Measurements from ENCODE around the gene SRL. TPM values are rescaled to one million over a fixed set of nuclear protein-coding genes. Genes with fewer than 3 reads are reported as not detected.

SRL gene
- total and polyA plus RNA-seq, 2 of the 4 experiments (the other 2 are of a cell fraction): under 0.01 to 0.14 TPM

GRCh38 chr16:4240624-4241023 is 1.3 kb downstream of the SRL start:
- Histone ChIP-seq H3K4ac (ENCODE audit: low read depth, low read length) (no peak overlapping the region), H3K79me1 (ENCODE audit: low read depth in 1 of 2, low read length in 2 of 2) (no peaks in the 10 kb centered on the region), H3K9ac (ENCODE audit: low read depth, low read length) (no peak overlapping the region), H2BK5ac (ENCODE audit: low read depth, low read length, poor library complexity, severe bottlenecking) (no peak overlapping the region), H4K8ac (ENCODE audit: low read depth in 2 of 2, low read length in 2 of 2) (no peak overlapping the region), H3K36me3 (ENCODE audit: control insufficient read depth, insufficient read depth, low read length) (no peaks in the 10 kb centered on the region), H3K9me1 (ENCODE audit: insufficient read depth, low read length) (no peaks in the 10 kb centered on the region), H2BK15ac (ENCODE audit: low read depth, low read length) (no peak overlapping the region), H3K4me2 (ENCODE audit: low read depth, low read length) (no peak overlapping the region), H3K56ac (ENCODE audit: extremely low read depth, insufficient read depth, low read length) (no peak overlapping the region), H3K18ac (ENCODE audit: low read depth, low read length) (no peak overlapping the region), H2AK9ac (replicated peaks; ENCODE audit: low read depth, low read length, poor library complexity) (no peak overlapping the region), H3K4me3 (ENCODE audit: insufficient read depth, low read depth, low read length) (no peak overlapping the region), H3K9me3 (ENCODE audit: control insufficient read depth, insufficient read depth, low read length) (no peaks in the 10 kb centered on the region), H3K27ac (ENCODE audit: insufficient read depth, low read length) (no peak overlapping the region), H2AFZ (replicated peaks; ENCODE audit: low read length, poor library complexity) (no peak overlapping the region), H2BK20ac (ENCODE audit: low read depth, low read length) (no peak overlapping the region), H3K14ac (replicated peaks; ENCODE audit: low read depth, low read length) (no peak overlapping the region), H4K5ac (ENCODE audit: low read depth, low read length) (no peak overlapping the region), H4K20me1 (ENCODE audit: insufficient read depth, low read length) (no peaks in the 10 kb centered on the region), H2BK120ac (ENCODE audit: low read depth, low read length) (no peak overlapping the region), H4K91ac (ENCODE audit: insufficient read depth, low read depth, low read length) (no peak overlapping the region), H2AK5ac (ENCODE audit: low read depth, low read length) (no peak overlapping the region), H3K4me1 (ENCODE audit: control insufficient read depth, insufficient read depth, low read length) (0 out of 2 replicates have a peak, but pooled peaks cover 2% of the 10 kb centered on the region), H3K23ac (ENCODE audit: low read depth, low read length) (no peak overlapping the region), H3K27me3 (ENCODE audit: control insufficient read depth, insufficient read depth, low read length) (no peaks in the 10 kb centered on the region; the same call in 1 of the 2 replicates)
- intact Hi-C loops (cut with micrococcal nuclease): no loop called here
- DNase-seq (no peak), ATAC-seq (ENCODE audit: low read depth) (no peak)
- no peak for TF ChIP-seq CEBPB (IDR thresholded peaks at IDR 0.05; ENCODE audit: low read depth, low read length)
- no peak for TF ChIP-seq RCOR1 (IDR thresholded peaks at IDR 0.05; ENCODE audit: insufficient replicate concordance, low read length)
- no peak for TF ChIP-seq MXI1 (IDR thresholded peaks at IDR 0.05; ENCODE audit: borderline replicate concordance, low read depth, low read length)
- TF ChIP-seq RAD21 (IDR thresholded peaks at IDR 0.05; ENCODE audit: low read length): no peak
- no peak for TF ChIP-seq POLR2A (IDR thresholded peaks at IDR 0.05; ENCODE audit: low read depth, low read length)
- no peak for TF ChIP-seq RFX5 (IDR thresholded peaks at IDR 0.05; ENCODE audit: low read depth, low read length)
- TF ChIP-seq, protein P1, sequence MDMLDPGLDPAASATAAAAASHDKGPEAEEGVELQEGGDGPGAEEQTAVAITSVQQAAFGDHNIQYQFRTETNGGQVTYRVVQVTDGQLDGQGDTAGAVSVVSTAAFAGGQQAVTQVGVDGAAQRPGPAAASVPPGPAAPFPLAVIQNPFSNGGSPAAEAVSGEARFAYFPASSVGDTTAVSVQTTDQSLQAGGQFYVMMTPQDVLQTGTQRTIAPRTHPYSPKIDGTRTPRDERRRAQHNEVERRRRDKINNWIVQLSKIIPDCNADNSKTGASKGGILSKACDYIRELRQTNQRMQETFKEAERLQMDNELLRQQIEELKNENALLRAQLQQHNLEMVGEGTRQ (IDR thresholded peaks at IDR 0.05; ENCODE audit: low read depth, low read length): no peak
- TF ChIP-seq SMC3 (IDR thresholded peaks at IDR 0.05; ENCODE audit: low read depth, low read length): no peak
- TF ChIP-seq, protein P2, sequence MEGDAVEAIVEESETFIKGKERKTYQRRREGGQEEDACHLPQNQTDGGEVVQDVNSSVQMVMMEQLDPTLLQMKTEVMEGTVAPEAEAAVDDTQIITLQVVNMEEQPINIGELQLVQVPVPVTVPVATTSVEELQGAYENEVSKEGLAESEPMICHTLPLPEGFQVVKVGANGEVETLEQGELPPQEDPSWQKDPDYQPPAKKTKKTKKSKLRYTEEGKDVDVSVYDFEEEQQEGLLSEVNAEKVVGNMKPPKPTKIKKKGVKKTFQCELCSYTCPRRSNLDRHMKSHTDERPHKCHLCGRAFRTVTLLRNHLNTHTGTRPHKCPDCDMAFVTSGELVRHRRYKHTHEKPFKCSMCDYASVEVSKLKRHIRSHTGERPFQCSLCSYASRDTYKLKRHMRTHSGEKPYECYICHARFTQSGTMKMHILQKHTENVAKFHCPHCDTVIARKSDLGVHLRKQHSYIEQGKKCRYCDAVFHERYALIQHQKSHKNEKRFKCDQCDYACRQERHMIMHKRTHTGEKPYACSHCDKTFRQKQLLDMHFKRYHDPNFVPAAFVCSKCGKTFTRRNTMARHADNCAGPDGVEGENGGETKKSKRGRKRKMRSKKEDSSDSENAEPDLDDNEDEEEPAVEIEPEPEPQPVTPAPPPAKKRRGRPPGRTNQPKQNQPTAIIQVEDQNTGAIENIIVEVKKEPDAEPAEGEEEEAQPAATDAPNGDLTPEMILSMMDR (conservative IDR thresholded peaks at IDR 0.05; ENCODE audit: low read depth, low read length): no peak
- TF ChIP-seq MAFK (IDR thresholded peaks at IDR 0.05; ENCODE audit: low read depth, low read length): no peak
- TF ChIP-seq FOS (IDR thresholded peaks at IDR 0.05; ENCODE audit: low read depth, low read length): no peak
- no peak for TF ChIP-seq NFE2L2 (IDR thresholded peaks at IDR 0.05; ENCODE audit: low read depth, low read length)
- TF ChIP-seq CHD1 (IDR thresholded peaks at IDR 0.05; ENCODE audit: low read depth, low read length): no peak
- no peak for TF ChIP-seq MAZ (IDR thresholded peaks at IDR 0.05; ENCODE audit: borderline replicate concordance, low read depth, low read length)
- TF ChIP-seq BHLHE40 (IDR thresholded peaks at IDR 0.05; ENCODE audit: low read depth, low read length): no peak
- no peak for TF ChIP-seq ELK1 (IDR thresholded peaks at IDR 0.05; ENCODE audit: borderline replicate concordance, low read depth, low read length)
- ChIA-PET POLR2A (ENCODE audit: unreplicated experiment) (no interaction called here), CTCF (no interaction called here)
- no TSS peak for BruUV-seq (replicated peaks)
- dilution Hi-C loops (cut with HindIII; ENCODE audit: low sequenced_read_pairs, unreplicated experiment): no loop called here
- in situ Hi-C loops (cut with MboI; ENCODE audit: low sequenced_read_pairs): no loop called here
- WGBS, 2 experiments (ENCODE audit: extremely low coverage in 2 of 2, insufficient read length in 1 of 2): 66% methylated on average over 9 of the region's 12 CpGs; no CpG with 5 or more reads in 1 of the 2 experiments
